Coronary artery (tissue), 2 donors: ENCODE measurements around the gene PGLYRP4.
A peak's percentile ranks its signal among the peaks of the same experiment; 100 is the strongest.

Source experiments
- DNase-seq: peaks from one replicate; pipeline ENCODE4 v3.0.0-alpha.2; 2017; ENCODE audit warnings: low spot score
- H3K27ac ChIP-seq, 2 donors: fragments of 200-600 bp; sonication (generic); one replicate each; pipeline ENCODE4 v1.5.1; 2016 to 2019
- H3K4me3 ChIP-seq: fragments of 200-600 bp; sonication (generic); 2 replicates; pipeline ENCODE4 v1.5.1; 2016; ENCODE audit warnings: mild to moderate bottlenecking, moderate library complexity
- CTCF ChIP-seq: fragments of 200-600 bp; sonication (generic); IDR thresholded peaks from one replicate; pipeline ENCODE4 v1.5.1; 2019; ENCODE audit warnings: antibody characterized with exemption

The PGLYRP4 gene

GRCh38 chr1:153361480-153362109 lies 13.0 kb upstream of the PGLYRP4 start:
- DNase-seq = peak; percentile 29
- H3K4me3 ChIP-seq = no peak overlapping the region
- no peak overlapping the region for H3K27ac ChIP-seq
- no peak for TF ChIP-seq CTCF

DNA sequence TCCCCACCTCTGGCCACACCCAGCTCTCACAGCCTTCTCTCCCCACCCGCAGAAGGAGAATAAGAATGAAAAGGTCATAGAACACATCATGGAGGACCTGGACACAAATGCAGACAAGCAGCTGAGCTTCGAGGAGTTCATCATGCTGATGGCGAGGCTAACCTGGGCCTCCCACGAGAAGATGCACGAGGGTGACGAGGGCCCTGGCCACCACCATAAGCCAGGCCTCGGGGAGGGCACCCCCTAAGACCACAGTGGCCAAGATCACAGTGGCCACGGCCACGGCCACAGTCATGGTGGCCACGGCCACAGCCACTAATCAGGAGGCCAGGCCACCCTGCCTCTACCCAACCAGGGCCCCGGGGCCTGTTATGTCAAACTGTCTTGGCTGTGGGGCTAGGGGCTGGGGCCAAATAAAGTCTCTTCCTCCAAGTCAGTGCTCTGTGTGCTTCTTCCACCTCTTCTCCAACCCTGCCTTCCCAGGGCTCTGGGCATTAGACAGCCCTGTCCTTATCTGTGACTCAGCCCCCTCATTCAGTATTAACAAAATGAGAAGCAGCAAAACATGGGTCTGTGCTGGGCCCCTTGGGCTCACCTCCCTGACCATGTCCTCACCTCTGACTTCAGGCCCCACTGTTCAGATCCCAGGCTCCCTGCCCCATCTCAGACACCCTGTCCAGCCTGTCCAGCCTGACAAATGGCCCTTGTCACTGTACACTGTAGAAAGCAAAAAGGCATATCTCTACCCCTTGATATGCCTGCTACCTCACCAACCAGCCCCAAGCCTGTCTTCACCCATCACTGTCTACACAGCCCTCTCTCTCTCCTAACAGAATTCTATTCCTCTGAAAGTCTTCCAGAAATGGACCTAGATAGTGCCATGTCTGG lies 12.2 kb upstream of the PGLYRP4 start:
- DNase-seq = peak; percentile 50
- H3K4me3 ChIP-seq = no peak overlapping the region
- TF ChIP-seq CTCF = no peak
- H3K27ac ChIP-seq = no peak overlapping the region

- no peak for TF ChIP-seq CTCF
- no peak overlapping the region for H3K4me3 ChIP-seq
- DNase-seq = peak; percentile 52
Observed at GRCh38 chr1:153360190-153360589, 11.5 kb upstream of the PGLYRP4 start.

DNA sequence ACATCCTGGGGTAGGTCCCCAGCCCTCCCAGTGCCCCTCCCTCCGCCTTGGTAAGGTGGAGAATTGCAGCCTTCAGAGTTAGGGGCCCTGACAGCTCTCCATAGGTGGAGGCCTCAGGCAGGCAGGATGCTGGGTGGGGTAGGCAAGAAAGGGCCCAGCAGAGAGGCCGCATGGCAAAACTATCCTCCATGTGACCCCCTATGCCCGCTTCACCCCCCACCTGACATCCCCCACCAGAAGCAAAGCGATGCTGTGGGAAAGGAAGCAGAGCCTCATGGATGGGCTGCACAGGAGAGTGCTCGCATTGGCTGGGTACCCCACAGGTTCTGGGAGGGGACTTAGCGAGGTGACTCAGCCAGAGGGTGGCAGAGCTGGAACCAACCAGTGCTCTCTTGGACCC lies 10.6 kb upstream of the PGLYRP4 start:
- peak; percentile 52 for DNase-seq
- Histone ChIP-seq H3K4me3 (peak overlapping the region; percentile 45), H3K27ac (no peak overlapping the region)
- TF ChIP-seq CTCF = no peak

More at GRCh38 chr1:153360190-153360589, 11.5 kb upstream of the PGLYRP4 start:
- no peak overlapping the region for H3K27ac ChIP-seq

- no peak for TF ChIP-seq CTCF
- peak overlapping the region; percentile 45 for H3K4me3 ChIP-seq
- DNase-seq = peak; percentile 54
- peak overlapping the region in 1 of 2 donors; percentile 34 for H3K27ac ChIP-seq
Observed at GRCh38 chr1:153358691-153358975, 10.0 kb upstream of the PGLYRP4 start.

DNA sequence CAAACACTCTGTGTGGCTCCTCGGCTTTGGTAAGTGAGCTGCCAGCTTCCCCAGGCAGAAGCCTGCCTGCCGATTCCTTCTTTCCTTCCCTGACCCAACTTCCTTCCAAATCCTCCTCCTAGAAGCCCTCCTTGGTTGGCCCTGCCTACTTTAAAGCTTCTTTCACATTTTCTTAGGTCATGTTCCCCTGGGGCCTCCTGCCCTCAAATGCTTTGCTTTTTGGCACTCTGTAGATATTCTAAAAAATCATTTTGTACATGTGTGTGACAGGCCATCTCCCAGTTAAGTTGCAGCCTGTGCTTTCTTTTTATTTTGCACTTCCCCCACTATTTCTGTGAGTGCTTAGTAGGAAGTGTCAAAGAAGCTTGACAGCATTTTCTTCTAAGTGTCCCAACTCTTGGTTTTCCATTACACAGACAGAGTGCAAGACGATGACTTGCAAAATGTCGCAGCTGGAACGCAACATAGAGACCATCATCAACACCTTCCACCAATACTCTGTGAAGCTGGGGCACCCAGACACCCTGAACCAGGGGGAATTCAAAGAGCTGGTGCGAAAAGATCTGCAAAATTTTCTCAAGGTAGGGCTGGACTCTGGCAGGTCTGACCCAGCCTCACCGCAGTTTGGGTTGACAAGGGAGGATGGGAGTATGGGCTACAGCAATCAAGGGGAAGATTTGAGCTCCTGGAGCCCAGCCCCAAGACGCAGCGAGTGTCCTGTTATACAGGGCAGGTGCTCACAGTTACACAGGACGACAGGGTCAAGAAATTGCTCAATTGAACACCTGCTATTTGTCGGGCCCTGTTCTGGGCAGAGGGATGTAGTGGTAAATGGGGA lies 9.4 kb upstream of the PGLYRP4 start, which contains the start of gene S100A9:
Gene S100A9 (plus strand): TSS at position 2 of the 838 bp plus-strand sequence. CDS start 430 bp downstream, at position 432.
- DNase-seq = peak; percentile 50
- TF ChIP-seq CTCF = no peak
- Histone ChIP-seq H3K4me3 (peak within 1 kb of the TSS; percentile 45), H3K27ac (peak within 1 kb of the TSS in 1 of 2 donors; percentile 45)
